ENCODE measurements around the gene TSC22D1.

TSC22D1 gene

DNA sequence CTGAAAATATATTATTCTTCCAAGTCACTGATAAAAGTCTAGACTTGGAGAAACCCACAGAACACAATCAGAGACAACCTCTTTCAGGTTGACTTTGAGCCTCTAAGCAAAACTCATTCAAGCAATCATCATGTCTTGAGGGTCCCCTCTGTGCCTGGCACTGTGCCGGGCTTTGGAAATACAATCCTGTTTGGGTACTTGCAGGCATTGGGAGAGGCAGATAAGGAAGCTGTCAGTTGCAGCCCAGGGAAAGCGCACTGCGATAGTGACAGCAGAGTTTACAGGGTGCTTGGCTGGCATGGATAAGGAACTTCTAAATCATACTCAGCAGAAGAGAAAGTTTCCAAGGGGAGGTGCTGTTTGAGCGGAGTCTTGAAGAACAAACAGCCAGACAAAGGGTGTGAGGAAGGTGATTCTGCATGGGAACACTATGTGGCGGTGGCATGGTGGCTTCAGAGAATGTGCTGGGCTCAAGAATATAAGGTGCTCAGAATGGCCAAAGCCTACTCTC is 193.4 kb downstream of the TSC22D1 start:
- no peak for DNase-seq (ENCODE audit: low spot score)
